Stimulated activated effector memory CD8-positive, alpha-beta T cell treated with anti-CD3 and anti-CD28 coated beads, Interleukin-12 subunit alpha, Interleukin-12 subunit beta, amount 100 ng/mL, for 72 hours (primary cell): ENCODE data around the gene PTPN21.

Source experiments
- ATAC-seq: fragments of 150-1000 bp; cut with Tn5 transposase; 2 replicates; pipeline ENCODE4 v1.10.0; 2021
- DNase-seq, 2 donors: peaks; one replicate each; pipeline ENCODE4 v3.0.0; 2021 to 2022; ENCODE audit warnings: low spot score in 2 of 2
- H3K27ac Mint-ChIP-seq: one replicate; pipeline ENCODE4 v1.8.0; 2022; ENCODE audit warnings: mild to moderate bottlenecking, mixed read lengths
- H3K36me3 Mint-ChIP-seq: one replicate; pipeline ENCODE4 v1.8.0; 2022; ENCODE audit warnings: mild to moderate bottlenecking, mixed read lengths
- H3K4me1 Mint-ChIP-seq: one replicate; pipeline ENCODE4 v1.8.0; 2022; ENCODE audit warnings: mixed read lengths
- H3K4me3 Mint-ChIP-seq: one replicate; pipeline ENCODE4 v1.8.0; 2022; ENCODE audit warnings: mild to moderate bottlenecking, mixed read lengths
- H3K9me3 Mint-ChIP-seq: one replicate; pipeline ENCODE4 v1.8.0; 2022; ENCODE audit warnings: mixed read lengths

The PTPN21 gene

GRCh38 chr14:88554457-88555286 lies at the start of gene PTPN21:
Gene PTPN21 (minus strand): TSS chr14:88555007. CDS start chr14:88550417, 4,590 bp downstream.
- peaks cover 8% of the 10 kb centered on the region for H3K36me3 Mint-ChIP-seq
- no peak within 1 kb of the TSS for H3K27ac Mint-ChIP-seq
- peaks cover 22% of the 10 kb centered on the region for H3K4me1 Mint-ChIP-seq
- H3K9me3 Mint-ChIP-seq: no peaks in the 10 kb centered on the region
- H3K4me3 Mint-ChIP-seq: peak within 1 kb of the TSS; percentile 55
- DNase-seq (peak in 1 of 2 donors; percentile 59), ATAC-seq (peak; percentile 55)

- no peak for ATAC-seq
- H3K36me3 Mint-ChIP-seq: peaks cover 93% of the 10 kb centered on the region
These were observed 49.4 kb upstream of the PTPN21 start for GRCh38 chr14:88604212-88604611.

GRCh38 chr14:88599761-88600439 lies 45.1 kb upstream of the PTPN21 start:
- Mint-ChIP-seq H3K36me3 (peaks cover 91% of the 10 kb centered on the region), H3K4me1 (peaks cover 38% of the 10 kb centered on the region), H3K9me3 (no peaks in the 10 kb centered on the region), H3K27ac (peak overlapping the region; percentile 75), H3K4me3 (peak overlapping the region; percentile 55)
- DNase-seq (peak; percentile 17 to 66), ATAC-seq (peak; percentile 97)

More at GRCh38 chr14:88604212-88604611, 49.4 kb upstream of the PTPN21 start:
- Mint-ChIP-seq H3K9me3 (no peaks in the 10 kb centered on the region), H3K27ac (no peak overlapping the region), H3K4me1 (peaks cover 25% of the 10 kb centered on the region), H3K4me3 (no peak overlapping the region)
- no peak for DNase-seq

GRCh38 chr14:88599326-88599725 lies 44.5 kb upstream of the PTPN21 start:
- Mint-ChIP-seq H3K4me3 (peak overlapping the region; percentile 55), H3K9me3 (no peaks in the 10 kb centered on the region)
- ATAC-seq: no peak

DNA sequence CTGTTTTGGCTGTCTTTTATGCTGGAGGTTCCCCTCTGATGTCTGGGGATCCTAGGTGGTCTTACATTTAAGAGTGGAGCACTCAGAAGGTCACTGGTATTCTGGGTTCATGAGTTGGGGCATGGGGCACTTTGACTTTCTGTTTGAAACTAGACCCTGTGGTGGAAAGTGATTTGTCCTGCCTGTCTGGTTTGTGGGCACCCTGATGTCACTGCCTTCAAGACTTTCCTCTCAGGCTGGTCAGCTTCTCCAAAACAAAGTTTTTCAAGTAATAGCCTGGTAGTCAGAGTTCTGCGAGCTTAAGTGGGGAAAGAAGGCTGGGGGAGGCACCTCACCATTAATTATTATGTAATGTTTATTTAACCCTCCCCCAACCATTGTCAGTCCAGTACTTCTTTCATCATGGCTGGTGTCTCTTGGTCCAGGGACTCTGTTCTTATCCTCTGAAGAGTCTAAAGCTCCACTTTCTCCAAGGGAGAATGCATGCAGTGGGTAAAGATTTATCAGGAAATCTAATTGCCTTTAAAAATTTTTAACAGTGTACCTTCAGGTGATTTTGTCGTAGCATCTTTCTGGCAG lies 43.4 kb upstream of the PTPN21 start:
- H3K4me1 Mint-ChIP-seq: peaks cover 38% of the 10 kb centered on the region
- ATAC-seq: no peak
- H3K27ac Mint-ChIP-seq: no peak overlapping the region
- H3K4me3 Mint-ChIP-seq: no peak overlapping the region
- no peaks in the 10 kb centered on the region for H3K9me3 Mint-ChIP-seq
- DNase-seq: no peak
- peaks cover 91% of the 10 kb centered on the region for H3K36me3 Mint-ChIP-seq

More at GRCh38 chr14:88599326-88599725, 44.5 kb upstream of the PTPN21 start:
- Mint-ChIP-seq H3K4me1 (peaks cover 38% of the 10 kb centered on the region), H3K27ac (peak overlapping the region; percentile 75), H3K36me3 (peaks cover 91% of the 10 kb centered on the region)
- DNase-seq: no peak

DNA sequence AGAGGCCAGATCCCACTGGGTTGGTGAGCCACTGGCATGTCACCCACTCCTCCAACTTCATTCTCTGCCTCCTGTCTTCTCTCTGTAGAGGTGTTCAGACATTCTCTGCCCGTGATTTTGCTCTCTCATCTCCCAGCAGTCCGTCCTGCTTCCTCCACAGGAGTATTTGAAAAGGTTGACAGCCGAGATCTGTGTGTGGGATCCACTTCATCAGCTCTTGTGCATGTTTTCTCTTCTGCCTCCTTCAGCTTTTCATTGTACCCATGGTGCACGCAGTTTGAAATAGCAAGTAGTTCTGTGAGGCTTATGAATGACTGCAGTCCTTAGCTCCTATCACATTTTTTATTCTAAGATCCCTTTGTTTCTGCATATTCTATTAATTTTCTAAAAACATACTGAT lies 42.8 kb upstream of the PTPN21 start:
- DNase-seq (no peak), ATAC-seq (no peak)
- Mint-ChIP-seq H3K27ac (peak overlapping the region; percentile 63), H3K9me3 (no peaks in the 10 kb centered on the region), H3K36me3 (peaks cover 94% of the 10 kb centered on the region), H3K4me3 (no peak overlapping the region), H3K4me1 (peaks cover 38% of the 10 kb centered on the region)

DNA sequence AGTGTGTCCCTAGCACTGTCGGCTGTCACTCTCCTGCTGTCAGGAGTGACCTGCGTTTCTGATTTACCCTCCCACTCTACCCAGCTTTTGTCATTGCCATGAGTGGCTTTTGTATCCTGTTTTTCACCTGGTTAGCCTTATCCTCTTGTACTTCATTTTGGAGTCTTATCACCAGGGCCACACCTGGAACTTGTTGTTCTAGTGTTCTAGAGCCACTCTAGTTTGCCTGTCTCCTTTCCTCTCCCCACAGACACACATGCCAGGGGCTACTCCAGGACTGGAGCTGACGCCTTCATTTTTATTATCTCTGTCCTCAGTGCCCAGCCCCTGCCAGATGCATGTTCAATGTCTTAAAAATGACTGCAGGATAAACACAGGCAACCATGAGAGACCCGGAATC lies 42.2 kb upstream of the PTPN21 start:
- H3K4me3 Mint-ChIP-seq: no peak overlapping the region
- no peak for ATAC-seq
- no peak for DNase-seq
- peaks cover 94% of the 10 kb centered on the region for H3K36me3 Mint-ChIP-seq
- H3K27ac Mint-ChIP-seq: peak overlapping the region; percentile 63
- H3K9me3 Mint-ChIP-seq: no peaks in the 10 kb centered on the region
- H3K4me1 Mint-ChIP-seq: peaks cover 38% of the 10 kb centered on the region

GRCh38 chr14:88592031-88592430 lies 37.2 kb upstream of the PTPN21 start:
- DNase-seq (no peak), ATAC-seq (no peak)
- Mint-ChIP-seq H3K9me3 (no peaks in the 10 kb centered on the region), H3K27ac (no peak overlapping the region), H3K36me3 (peaks cover 93% of the 10 kb centered on the region), H3K4me1 (peaks cover 13% of the 10 kb centered on the region), H3K4me3 (no peak overlapping the region)

DNA sequence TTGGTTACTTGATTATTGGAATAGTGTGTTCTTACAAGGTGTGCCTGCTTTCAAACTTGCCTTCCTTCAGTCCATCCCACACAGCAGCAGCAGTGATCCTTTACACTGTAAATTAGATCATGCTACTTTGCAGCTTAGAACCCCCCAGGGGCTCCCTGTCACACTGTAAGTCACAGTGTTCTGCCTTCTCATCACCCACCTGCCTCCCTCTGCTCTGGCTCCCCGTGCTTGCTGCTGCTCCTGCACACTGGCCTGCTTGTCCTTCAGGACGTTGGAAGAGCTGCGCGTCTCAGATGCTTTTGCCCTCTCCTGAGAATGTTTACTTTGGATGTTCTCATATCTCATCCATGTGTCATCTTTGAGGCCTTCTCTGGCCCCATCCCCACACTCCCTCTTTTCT lies 35.4 kb upstream of the PTPN21 start:
- peaks cover 95% of the 10 kb centered on the region for H3K36me3 Mint-ChIP-seq
- no peak overlapping the region for H3K4me3 Mint-ChIP-seq
- peaks cover 11% of the 10 kb centered on the region for H3K4me1 Mint-ChIP-seq
- H3K9me3 Mint-ChIP-seq: no peaks in the 10 kb centered on the region
- H3K27ac Mint-ChIP-seq: peak overlapping the region; percentile 46
- ATAC-seq: no peak
- no peak for DNase-seq

DNA sequence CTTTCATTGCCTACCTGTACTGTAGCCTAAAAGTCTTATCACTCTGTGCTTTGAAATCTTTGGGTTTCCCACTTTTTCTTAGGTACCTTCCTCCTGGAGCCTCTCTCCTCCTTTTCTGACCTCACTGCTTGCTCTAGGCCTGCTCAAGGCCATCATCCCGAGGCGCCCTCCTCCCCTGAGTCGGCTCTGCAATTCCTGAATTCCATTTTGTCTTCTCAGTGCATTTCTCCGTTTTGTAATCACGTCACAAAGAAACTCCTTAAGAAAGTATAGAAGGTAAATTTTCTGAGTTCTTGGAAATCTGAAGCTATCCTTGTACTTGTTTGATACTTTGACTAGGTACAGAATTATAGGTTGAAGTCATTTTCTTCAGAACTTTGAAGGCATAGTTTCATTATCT lies 33.3 kb upstream of the PTPN21 start:
- no peak overlapping the region for H3K4me3 Mint-ChIP-seq
- H3K4me1 Mint-ChIP-seq: peaks cover 11% of the 10 kb centered on the region
- no peak overlapping the region for H3K27ac Mint-ChIP-seq
- ATAC-seq (no peak), DNase-seq (no peak)
- H3K36me3 Mint-ChIP-seq: peaks cover 94% of the 10 kb centered on the region
- H3K9me3 Mint-ChIP-seq: no peaks in the 10 kb centered on the region

DNA sequence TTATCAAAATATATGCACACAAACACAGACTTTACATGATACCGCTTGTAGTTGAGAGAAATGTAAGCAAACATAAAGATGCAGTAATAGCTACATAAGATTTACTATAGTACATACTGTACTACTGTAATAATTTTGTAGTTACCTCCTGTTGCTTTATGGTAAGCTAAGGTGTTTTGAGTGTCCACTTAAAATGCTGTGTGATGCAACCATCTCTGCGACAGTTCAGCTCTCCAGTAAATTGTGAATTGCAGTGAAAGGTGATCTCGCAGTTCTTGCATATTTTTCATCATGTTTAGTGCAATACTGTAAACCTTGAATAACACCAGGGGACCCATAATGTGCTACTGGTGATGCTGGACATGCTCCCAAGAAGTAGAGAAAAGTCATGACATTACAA lies 29.6 kb upstream of the PTPN21 start:
- Mint-ChIP-seq H3K9me3 (no peaks in the 10 kb centered on the region), H3K27ac (no peak overlapping the region), H3K4me3 (no peak overlapping the region), H3K4me1 (peaks cover 1% of the 10 kb centered on the region), H3K36me3 (peaks cover 94% of the 10 kb centered on the region)
- no peak for DNase-seq
- ATAC-seq: no peak

DNA sequence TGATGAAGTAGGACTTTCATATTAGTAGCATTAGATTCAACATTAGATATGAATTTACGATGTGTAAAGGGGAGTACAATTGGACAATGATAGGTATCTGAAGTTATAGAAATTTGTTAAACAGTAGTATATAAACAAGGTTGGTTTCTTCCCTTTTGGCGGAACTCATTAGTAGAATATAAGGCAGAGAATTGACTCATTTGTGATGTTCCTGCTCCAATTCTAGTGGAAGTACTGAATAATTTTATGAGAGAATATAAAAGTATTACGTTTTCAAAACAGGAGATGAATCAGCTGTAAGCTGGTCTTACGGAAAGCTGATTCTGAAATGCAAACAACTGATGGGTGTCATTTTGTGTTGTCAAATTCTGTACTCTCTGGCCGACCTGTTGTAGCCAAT lies 21.4 kb upstream of the PTPN21 start:
- peaks cover 100% of the 10 kb centered on the region for H3K36me3 Mint-ChIP-seq

DNA sequence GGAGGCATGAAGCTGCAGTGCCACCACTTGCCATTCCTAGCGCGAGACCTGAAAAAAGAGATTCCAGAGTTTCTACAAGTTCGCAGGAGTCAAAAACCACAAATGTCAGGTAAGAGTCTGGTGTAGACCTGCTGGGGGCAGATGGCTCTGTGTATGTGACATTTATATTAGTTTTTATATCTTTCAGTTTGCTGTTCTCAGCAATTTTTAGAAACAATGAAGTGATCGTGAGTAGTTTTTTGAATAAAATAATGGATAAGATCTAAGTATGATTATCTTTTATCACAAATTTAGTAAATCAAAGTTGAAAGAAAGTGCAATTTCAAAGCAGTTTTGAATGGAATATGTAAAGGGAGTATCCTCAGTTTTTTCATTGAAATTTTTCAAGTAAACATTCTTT lies 17.3 kb upstream of the PTPN21 start:
- Mint-ChIP-seq H3K4me1 (peaks cover 5% of the 10 kb centered on the region), H3K27ac (no peak overlapping the region), H3K9me3 (peaks cover 4% of the 10 kb centered on the region), H3K4me3 (no peak overlapping the region), H3K36me3 (peaks cover 98% of the 10 kb centered on the region)
- DNase-seq (no peak), ATAC-seq (no peak)

More for the DNA sequence above, 21.4 kb upstream of the PTPN21 start:
- Mint-ChIP-seq H3K27ac (no peak overlapping the region), H3K4me3 (no peak overlapping the region), H3K9me3 (no peaks in the 10 kb centered on the region), H3K4me1 (no peaks in the 10 kb centered on the region)
- ATAC-seq (no peak), DNase-seq (no peak)

GRCh38 chr14:88568196-88568595 lies 13.4 kb upstream of the PTPN21 start:
- Mint-ChIP-seq H3K4me1 (peaks cover 18% of the 10 kb centered on the region), H3K27ac (no peak overlapping the region), H3K9me3 (peaks cover 4% of the 10 kb centered on the region), H3K36me3 (peaks cover 74% of the 10 kb centered on the region), H3K4me3 (no peak overlapping the region)
- no peak for ATAC-seq
- DNase-seq: no peak

DNA sequence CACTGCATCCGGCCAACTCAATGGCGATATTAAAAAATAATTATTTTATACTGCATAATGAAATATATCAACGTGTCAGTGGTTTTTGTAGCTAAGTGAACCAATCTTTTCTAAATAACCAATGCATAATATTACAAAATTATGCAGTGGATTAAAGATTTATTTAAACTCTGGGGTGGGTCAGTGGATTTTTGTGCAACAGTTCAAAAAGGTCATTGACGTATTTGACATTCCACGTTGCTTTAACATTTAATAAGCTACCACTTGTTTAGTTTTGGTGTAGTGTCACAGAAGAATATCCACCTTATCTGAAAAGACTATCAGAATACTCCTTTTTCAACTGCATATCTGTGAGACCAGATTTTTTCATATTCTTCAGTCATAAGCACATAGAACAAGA lies 10.6 kb upstream of the PTPN21 start:
- H3K9me3 Mint-ChIP-seq: peaks cover 4% of the 10 kb centered on the region

More for the DNA sequence above, 10.6 kb upstream of the PTPN21 start:
- DNase-seq: no peak
- H3K4me3 Mint-ChIP-seq: no peak overlapping the region
- H3K36me3 Mint-ChIP-seq: peaks cover 59% of the 10 kb centered on the region
- ATAC-seq: no peak
- H3K27ac Mint-ChIP-seq: no peak overlapping the region
- H3K4me1 Mint-ChIP-seq: peaks cover 27% of the 10 kb centered on the region
